SH-SY5Y (cell line): ENCODE measurements around the gene NAT14.

Source experiments
- GATA2 ChIP-seq: IDR thresholded peaks from 2 replicates; pipeline ENCODE4 v1.6.1; 2011; ENCODE audit warnings: mild to moderate bottlenecking, low read depth, low read length
- GATA3 ChIP-seq: IDR thresholded peaks from 2 replicates; pipeline ENCODE4 v1.6.1; 2011; ENCODE audit warnings: low read depth, mild to moderate bottlenecking, low read length, moderate library complexity

GRCh38 chr19:55479045-55479444 lies 5.9 kb upstream of the NAT14 start:
- TF ChIP-seq GATA2 (no peak), GATA3 (no peak)
